Right lobe of liver (tissue), 6 donors: Measurements from ENCODE around the gene ENTPD1. TPM values are rescaled to one million over a fixed set of nuclear protein-coding genes. Genes with fewer than 3 reads are reported as not detected.

Source experiments
- ATAC-seq, 4 donors: fragments of 200-7000 bp; cut with Tn5 transposase; one replicate each; pipeline ENCODE4 v1.9.1; 2020; ENCODE audit warnings: mild to moderate bottlenecking in 4 of 4, moderate library complexity in 4 of 4
- DNase-seq, 3 donors: peaks; one replicate each; pipeline ENCODE4 v3.0.0-alpha.2; 2020
- H3K27ac ChIP-seq, 3 donors: fragments of 200-600 bp; one replicate each; pipeline ENCODE4 v1.8.0; 2022
- H3K27me3 ChIP-seq, 2 donors: fragments of 200-600 bp; one replicate each; pipeline ENCODE4 v1.8.0; 2022
- H3K36me3 ChIP-seq, 4 donors: fragments of 200-600 bp; sonication (generic) in 1 of 4; one replicate each; pipeline versions ENCODE4 v1.5.1 to v1.8.0; 2017 to 2022; ENCODE audit warnings: control low read depth in 1 of 4
- H3K4me1 ChIP-seq, 4 donors: fragments of 200-600 bp; sonication (generic) in 1 of 4; one replicate each; pipeline versions ENCODE4 v1.5.1 to v1.8.0; 2017 to 2022; ENCODE audit warnings: control low read depth in 1 of 4
- H3K4me3 ChIP-seq, 3 donors: fragments of 200-600 bp; one replicate each; pipeline ENCODE4 v1.8.0; 2022
- H3K9me3 ChIP-seq, 4 donors: fragments of 200-600 bp; sonication (generic) in 1 of 4; one replicate each; pipeline versions ENCODE4 v1.5.1 to v1.8.0; 2017 to 2022; ENCODE audit warnings: control low read depth in 1 of 4
- POLR2A ChIP-seq: fragments of 450-650 bp; IDR thresholded peaks from one replicate; pipeline ENCODE4 v1.6.1; 2017; ENCODE audit warnings: antibody characterized with exemption, mild to moderate bottlenecking
- WGBS: methylation state at CpG from one replicate; pipeline ENCODE4 v1.1.6; 2018; ENCODE audit warnings: low coverage, low lambda C conversion rate; ENCODE audit not compliant: insufficient coverage; ENCODE audit errors: missing lambda C conversion rate; 5-methylcytosine and 5-hydroxymethylcytosine counted together
- intact Hi-C, 2 donors: fragments of 100-400 bp; cut with DNase I; formaldehyde crosslinking; loops; one replicate each; pipeline versions ENCODE4 v1.11.2 to v1.14.1; 2022
- total RNA-seq, 6 experiments: library from RNA; depleted of rRNA in 2 of 6; stranded (reverse); fragments of >200 nt in 2 of 6; fragmentation: NEBNext Ultra II Directional in 3 of 6; extraction: Animal tissue kit (Norgen Biotek cat#: 25700) in 3 of 6; gene quantifications; one replicate each; pipeline versions ENCODE4 v1.1.0 to v1.2.4, GENCODE V29; 2016 to 2023
- TF ChIP-seq, protein P1 (sequence below), 4 donors: fragments of 200-600 bp in 3 of 4; fragments of 450-650 bp in 1 of 4; IDR thresholded peaks; one replicate each; pipeline versions ENCODE4 v1.5.1 to v1.8.0; 2016 to 2022; ENCODE audit warnings: antibody characterized with exemption in 4 of 4, mild to moderate bottlenecking in 2 of 4
- donor health status: DM: no; HTN: yes; CAD: no.
- donor health status: DM: no; HTN: no; CAD: no.
- donor health status: DM: no; HTN: no; CAD: no.
- donor health status: DM: no; HTN: yes; CAD: no.
- donor health status: DM: no; HTN: yes; CAD: no.

Gene ENTPD1
- total RNA-seq, 6 experiments from 2014 or later: 1.8 to 4.7 (median 3.6) TPM

- H3K27ac ChIP-seq: no peak overlapping the region
- no peaks in the 10 kb centered on the region for H3K27me3 ChIP-seq
- 90% methylated on average over 2 of the region's 3 CpGs for WGBS
- no peaks in the 10 kb centered on the region for H3K9me3 ChIP-seq
- intact Hi-C loops: no loop called here
- DNase-seq: no peak
- H3K4me1 ChIP-seq: no peaks in the 10 kb centered on the region
- H3K36me3 ChIP-seq: no peaks in the 10 kb centered on the region
- no peak for ATAC-seq
- no peak overlapping the region for H3K4me3 ChIP-seq
- TF ChIP-seq, protein P1, sequence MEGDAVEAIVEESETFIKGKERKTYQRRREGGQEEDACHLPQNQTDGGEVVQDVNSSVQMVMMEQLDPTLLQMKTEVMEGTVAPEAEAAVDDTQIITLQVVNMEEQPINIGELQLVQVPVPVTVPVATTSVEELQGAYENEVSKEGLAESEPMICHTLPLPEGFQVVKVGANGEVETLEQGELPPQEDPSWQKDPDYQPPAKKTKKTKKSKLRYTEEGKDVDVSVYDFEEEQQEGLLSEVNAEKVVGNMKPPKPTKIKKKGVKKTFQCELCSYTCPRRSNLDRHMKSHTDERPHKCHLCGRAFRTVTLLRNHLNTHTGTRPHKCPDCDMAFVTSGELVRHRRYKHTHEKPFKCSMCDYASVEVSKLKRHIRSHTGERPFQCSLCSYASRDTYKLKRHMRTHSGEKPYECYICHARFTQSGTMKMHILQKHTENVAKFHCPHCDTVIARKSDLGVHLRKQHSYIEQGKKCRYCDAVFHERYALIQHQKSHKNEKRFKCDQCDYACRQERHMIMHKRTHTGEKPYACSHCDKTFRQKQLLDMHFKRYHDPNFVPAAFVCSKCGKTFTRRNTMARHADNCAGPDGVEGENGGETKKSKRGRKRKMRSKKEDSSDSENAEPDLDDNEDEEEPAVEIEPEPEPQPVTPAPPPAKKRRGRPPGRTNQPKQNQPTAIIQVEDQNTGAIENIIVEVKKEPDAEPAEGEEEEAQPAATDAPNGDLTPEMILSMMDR (IDR thresholded peaks at IDR 0.05): no peak
- TF ChIP-seq POLR2A: no peak
Observed at GRCh38 chr10:95834406-95834805, 78.4 kb downstream of the ENTPD1 start.

- 50% methylated on average over 2 of the region's 2 CpGs for WGBS
- intact Hi-C loops: no loop called here
- no peak for DNase-seq
- TF ChIP-seq, protein P1 (IDR thresholded peaks at IDR 0.05): no peak
- no peak for TF ChIP-seq POLR2A
- Histone ChIP-seq H3K27me3 (no peaks in the 10 kb centered on the region), H3K4me1 (no peaks in the 10 kb centered on the region), H3K9me3 (no peaks in the 10 kb centered on the region), H3K36me3 (no peaks in the 10 kb centered on the region), H3K4me3 (no peak overlapping the region), H3K27ac (no peak overlapping the region)
- ATAC-seq: no peak
Observed at GRCh38 chr10:95835149-95835860, 79.3 kb downstream of the ENTPD1 start.

DNA sequence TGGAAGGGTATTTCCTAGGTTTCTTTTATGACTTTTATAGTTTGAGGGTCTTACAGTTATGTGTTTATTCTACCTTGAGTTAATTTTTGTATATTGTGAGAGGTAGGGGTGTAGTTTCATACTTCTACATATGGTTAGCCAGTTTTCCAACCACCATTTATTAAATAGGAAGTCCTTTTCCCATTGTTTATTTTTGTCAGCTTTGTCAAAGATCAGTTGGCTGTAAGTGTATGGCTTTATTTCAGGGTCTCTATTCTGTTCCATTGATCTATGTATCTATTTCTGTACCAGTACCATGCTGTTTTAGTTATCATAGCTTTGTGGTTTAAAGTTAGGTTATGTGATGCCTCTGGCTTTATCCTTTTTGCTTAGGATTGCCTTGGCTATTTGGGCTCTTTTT is 79.9 kb downstream of the ENTPD1 start:
- no peak overlapping the region for H3K27ac ChIP-seq
- DNase-seq: no peak
- no peak for ATAC-seq
- H3K36me3 ChIP-seq: no peaks in the 10 kb centered on the region
- H3K9me3 ChIP-seq: no peaks in the 10 kb centered on the region
- intact Hi-C loops: no loop called here
- H3K4me1 ChIP-seq: no peaks in the 10 kb centered on the region
- H3K4me3 ChIP-seq: no peak overlapping the region
- no peaks in the 10 kb centered on the region for H3K27me3 ChIP-seq
- TF ChIP-seq, protein P1 (IDR thresholded peaks at IDR 0.05): no peak
- TF ChIP-seq POLR2A: no peak

DNA sequence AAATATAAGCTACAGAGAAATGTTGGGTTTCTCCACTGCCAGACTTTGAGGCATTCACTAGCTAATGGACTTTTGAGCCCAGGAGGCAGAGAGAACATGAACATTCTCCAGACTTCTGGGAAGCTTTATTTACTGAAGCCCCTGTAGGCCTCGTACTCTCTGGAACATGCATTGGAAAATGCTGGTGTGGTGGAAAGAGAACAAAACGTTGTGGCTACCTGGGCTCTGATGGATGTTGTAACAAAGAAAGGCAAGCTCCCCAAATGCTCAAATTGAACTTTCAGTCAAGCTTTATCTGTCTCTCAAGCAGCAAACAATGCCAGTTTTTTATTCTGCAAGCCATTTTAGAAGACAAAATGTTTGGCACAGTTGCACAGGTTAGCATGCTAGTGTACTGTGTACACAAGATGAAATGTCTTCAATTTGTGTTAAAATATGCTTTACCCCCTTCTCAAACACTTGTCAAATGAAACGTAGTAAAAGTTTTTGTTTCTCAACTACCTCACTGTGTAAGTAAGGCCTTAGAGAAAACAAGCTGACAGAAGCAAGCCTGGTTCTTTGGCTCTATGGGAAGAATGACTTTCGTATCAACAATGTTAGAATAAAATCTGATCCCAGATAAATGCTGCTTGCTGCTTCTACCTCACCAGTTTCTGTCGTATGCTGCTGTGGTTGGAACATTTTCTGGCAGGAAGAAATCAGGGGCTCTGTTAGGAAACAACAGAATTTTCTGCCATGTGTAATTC is 80.8 kb downstream of the ENTPD1 start:
- DNase-seq (no peak), ATAC-seq (no peak)
- Histone ChIP-seq H3K4me1 (no peaks in the 10 kb centered on the region), H3K4me3 (no peak overlapping the region), H3K9me3 (no peaks in the 10 kb centered on the region), H3K27ac (no peak overlapping the region), H3K27me3 (no peaks in the 10 kb centered on the region), H3K36me3 (no peaks in the 10 kb centered on the region)
- TF ChIP-seq, protein P1 (IDR thresholded peaks at IDR 0.05): no peak
- TF ChIP-seq POLR2A: no peak
- intact Hi-C loops: no loop called here
- 34% methylated on average over 4 of the region's 5 CpGs for WGBS
